GM18868 (cell line): ENCODE data around the gene CCDC158.
"Not testable (repeated sequence)": the region's sequence is repeated elsewhere in the genome, so short reads cannot be mapped to it uniquely, and the experiment has no call there.

Source experiments
- ATAC-seq: cut with Tn5 transposase; IDR thresholded peaks from one replicate; pipeline ENCODE4 v1.9.1; 2021; ENCODE audit warnings: mild to moderate bottlenecking, moderate library complexity; ENCODE audit not compliant: unreplicated experiment

Gene CCDC158

GRCh38 chr4:76430519-76431388, 9.8 kb upstream of the CCDC158 start:
- no peak for ATAC-seq

- ATAC-seq, result no peak
Measured at GRCh38 chr4:76429636-76430035, 8.7 kb upstream of the CCDC158 start.

- no peak for ATAC-seq
Measured at GRCh38 chr4:76426272-76426671, 5.3 kb upstream of the CCDC158 start.

- ATAC-seq, result not testable (repeated sequence)
Measured at GRCh38 chr4:76423159-76423558, 2.2 kb upstream of the CCDC158 start.

- no peak for ATAC-seq
Measured at GRCh38 chr4:76420188-76420761, 666 bp downstream of the CCDC158 start.

- ATAC-seq, result no peak
Measured at GRCh38 chr4:76410636-76411035, 10.3 kb downstream of the CCDC158 start.

- no peak for ATAC-seq
Measured at GRCh38 chr4:76407440-76408119, 13.4 kb downstream of the CCDC158 start.

- no peak for ATAC-seq
Measured at GRCh38 chr4:76406081-76406480, 14.9 kb downstream of the CCDC158 start.

- ATAC-seq, result no peak
Measured at GRCh38 chr4:76401654-76402053, 19.3 kb downstream of the CCDC158 start.

GRCh38 chr4:76388160-76388908, 32.6 kb downstream of the CCDC158 start:
- ATAC-seq, result no peak

GRCh38 chr4:76386566-76387305, 34.2 kb downstream of the CCDC158 start:
- ATAC-seq, result no peak

- ATAC-seq, result no peak
Measured at GRCh38 chr4:76385974-76386373, 35.0 kb downstream of the CCDC158 start.

- ATAC-seq, result no peak
Measured at GRCh38 chr4:76384052-76384451, 36.9 kb downstream of the CCDC158 start.

GRCh38 chr4:76383001-76383400, 37.9 kb downstream of the CCDC158 start:
- no peak for ATAC-seq

- no peak for ATAC-seq
Measured at GRCh38 chr4:76381986-76382385, 39.0 kb downstream of the CCDC158 start.

GRCh38 chr4:76380561-76380960, 40.4 kb downstream of the CCDC158 start:
- ATAC-seq, result no peak

GRCh38 chr4:76377911-76378310, 43.0 kb downstream of the CCDC158 start:
- no peak for ATAC-seq

- no peak for ATAC-seq
Measured at GRCh38 chr4:76377481-76377901, 43.5 kb downstream of the CCDC158 start.

- ATAC-seq, result no peak
Measured at GRCh38 chr4:76376534-76376933, 44.4 kb downstream of the CCDC158 start.

GRCh38 chr4:76375703-76376102, 45.2 kb downstream of the CCDC158 start:
- no peak for ATAC-seq
